Renal cortical epithelial cell (primary cell): ENCODE data around the gene KRTAP10-12. TPM values are rescaled to one million over a fixed set of nuclear protein-coding genes. Genes with fewer than 3 reads are reported as not detected.

Experiments used
- DNase-seq: peaks from one replicate; pipeline ENCODE4 v3.0.0-alpha.2; 2011; ENCODE audit warnings: low read depth
- total RNA-seq: library from RNA; depleted of rRNA; stranded (reverse); fragments of >200 nt; gene quantifications from 2 replicates; pipeline ENCODE4 v1.2.3, GENCODE V29; 2014

KRTAP10-12 gene
- total RNA-seq, 1 donor from 2014 or later, result not detected

DNA sequence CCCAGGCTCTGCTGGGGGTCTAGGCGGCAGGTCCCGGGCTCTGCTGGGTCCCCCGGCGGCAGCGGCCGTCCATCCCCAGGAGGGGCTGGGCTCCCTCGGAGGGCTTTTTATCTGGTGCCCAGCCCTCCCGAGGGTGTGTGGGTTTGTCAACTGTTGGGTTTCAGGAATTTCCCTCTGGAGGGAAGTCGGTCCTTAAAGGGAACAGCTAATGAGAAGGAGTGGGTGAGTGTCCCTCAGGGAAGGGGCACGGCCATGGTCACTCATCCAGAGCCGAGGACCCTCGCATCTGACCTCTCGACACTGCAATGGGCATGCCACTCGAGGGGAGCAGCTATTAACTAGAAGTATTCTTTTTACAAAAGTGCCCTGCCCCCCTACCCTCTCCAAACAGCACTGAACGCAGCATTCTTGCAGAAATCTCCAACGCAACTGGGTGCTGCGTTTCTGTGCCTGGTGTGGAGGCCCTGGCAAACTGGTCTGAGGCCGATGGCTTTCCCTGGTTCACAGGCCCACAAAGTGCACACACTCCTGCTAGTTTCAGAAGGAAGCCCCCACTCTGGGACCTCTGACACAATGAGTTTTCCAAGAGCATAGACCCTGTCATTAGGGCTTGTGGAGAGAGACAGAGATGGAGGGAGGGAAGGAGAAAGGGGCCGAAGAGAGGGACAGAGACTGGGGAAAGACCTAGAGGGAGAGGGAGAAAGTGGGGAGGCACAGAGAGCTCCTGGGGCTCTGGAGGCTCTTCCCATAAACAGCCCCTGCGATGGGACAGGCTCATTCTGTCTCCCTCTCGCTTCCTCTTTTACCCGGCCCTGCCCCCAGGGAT lies 15.4 kb downstream of the KRTAP10-12 start:
- DNase-seq, result no peak

DNA sequence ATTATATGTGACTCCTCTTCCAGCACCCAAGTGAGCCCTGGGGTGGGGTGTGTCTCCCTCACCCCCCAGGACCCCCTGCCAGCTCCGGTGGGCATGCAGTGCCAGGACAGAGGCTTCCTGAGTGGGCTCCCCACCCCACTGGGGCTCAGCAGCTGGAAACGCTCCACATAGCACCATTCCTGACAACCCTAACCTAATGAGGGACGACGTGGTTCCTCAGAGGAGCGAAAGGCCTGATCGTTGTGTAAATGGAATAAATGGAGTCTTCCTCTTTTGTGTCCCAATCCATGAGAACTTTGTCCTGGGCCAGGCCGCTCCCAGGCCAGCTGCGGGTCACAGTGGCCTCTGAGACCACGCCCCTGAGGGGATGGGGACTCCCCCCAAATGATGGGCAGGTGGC lies 16.2 kb downstream of the KRTAP10-12 start:
- no peak for DNase-seq

DNA sequence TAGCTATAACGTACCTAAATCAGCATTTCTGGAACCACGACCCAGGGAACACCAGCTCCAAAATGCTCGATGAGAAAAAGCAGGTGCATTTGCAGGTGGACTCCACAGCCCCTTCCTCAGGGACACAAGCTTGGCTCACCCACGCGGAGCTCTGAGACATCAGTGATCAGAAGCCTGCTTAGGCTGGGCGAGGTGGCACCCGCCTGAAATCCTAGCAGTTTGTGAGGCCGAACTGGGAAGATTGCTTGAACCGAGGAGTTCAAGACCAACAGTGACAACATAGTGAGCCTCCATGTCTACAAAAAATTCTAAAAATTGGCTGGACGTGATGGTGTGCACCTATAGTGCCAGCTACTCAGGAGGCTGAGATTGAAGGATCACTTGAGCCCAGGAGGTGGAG lies 16.9 kb downstream of the KRTAP10-12 start:
- no peak for DNase-seq

DNA sequence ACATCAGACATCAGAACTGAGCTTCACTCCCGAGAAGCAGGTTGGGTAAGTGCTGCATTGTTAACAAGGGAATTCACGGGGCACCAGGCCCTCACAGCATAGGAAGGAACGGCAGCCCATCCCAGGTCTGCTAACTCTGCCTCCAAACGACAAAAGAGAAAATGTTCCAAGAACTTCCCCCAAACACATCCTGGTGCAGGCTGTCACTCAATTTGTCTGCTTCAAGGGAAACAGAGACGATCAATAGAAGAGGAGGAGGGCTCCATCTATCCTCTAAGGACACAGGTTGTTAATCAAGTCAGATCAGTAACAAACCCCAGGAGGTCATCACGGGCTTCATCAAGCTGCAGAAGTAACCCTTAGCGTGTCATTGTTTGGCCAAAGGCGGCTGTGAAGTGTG lies 17.9 kb downstream of the KRTAP10-12 start:
- no peak for DNase-seq

DNA sequence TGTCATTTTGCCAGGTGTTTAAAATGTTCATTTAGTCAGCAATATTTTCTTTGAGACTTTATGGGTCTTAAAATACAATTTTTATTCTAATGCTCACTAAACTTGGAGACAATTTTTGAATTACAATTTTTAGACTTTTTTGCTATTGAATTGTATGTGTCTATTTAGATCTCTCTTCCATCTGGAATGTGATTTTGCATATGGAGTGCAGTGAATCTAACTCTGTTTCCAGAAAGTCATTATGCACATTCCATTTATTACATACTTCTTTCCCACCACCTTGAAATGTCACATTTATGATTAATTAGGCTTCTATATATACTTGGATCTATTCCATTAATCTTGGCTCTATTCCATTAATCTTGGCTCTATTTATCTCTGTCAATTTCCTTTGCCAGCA lies 20.0 kb downstream of the KRTAP10-12 start:
- no peak for DNase-seq

DNA sequence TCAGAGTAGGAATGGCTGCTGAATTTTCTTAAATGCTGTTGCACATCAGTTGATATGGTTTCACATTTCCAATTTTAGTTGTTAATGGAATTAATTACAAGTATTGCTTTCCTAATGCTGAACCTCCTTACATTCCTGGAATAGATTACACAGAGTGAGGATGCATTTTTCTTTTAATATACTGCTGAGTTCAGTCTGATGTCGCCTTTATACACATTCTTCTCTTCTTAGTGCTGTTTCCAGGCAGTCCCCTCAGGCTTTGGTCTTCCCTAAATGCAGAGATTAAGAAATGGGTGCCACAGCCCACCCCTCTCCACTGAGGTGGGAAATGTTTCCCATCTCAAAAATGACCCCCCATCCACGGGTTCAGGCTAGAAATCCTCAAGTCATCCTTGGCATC lies 21.1 kb downstream of the KRTAP10-12 start:
- DNase-seq, result no peak

DNA sequence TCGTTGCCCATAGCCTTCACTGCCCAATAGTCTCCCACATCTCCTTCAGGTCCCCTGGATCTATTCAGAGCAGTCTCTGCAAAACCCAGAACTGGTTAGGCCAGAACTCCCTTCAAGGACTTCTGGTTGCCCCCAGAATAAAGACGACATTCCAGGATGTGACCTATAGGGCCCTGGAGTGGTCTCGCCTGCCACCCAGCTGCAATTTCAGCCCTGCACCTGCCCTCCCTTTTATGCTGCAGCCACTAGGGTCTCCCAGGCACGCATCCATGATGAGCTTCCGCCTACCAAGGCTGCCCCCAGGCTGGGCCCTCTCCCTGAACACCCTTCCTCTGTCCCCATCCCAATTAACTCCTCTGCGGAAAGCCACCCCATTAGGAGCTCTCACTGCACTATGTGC lies 21.6 kb downstream of the KRTAP10-12 start:
- no peak for DNase-seq

DNA sequence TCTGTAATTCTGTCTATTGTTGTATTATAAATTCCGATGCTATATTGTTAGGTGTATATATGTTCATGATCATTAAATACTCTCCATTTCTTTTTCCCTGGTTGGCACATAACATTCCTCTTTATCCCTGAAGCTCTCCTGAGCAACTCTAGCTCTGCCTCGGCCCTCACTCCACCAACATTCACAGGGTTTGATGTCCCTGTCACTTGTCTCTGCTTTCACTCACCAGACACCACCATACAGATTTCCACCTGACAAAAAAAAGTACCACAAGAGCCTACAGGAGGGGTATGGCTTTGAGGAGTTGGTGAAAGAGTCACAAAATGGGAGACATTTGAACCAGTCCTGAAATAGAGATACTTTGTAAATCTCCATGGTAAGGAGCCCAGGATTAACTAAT lies 23.2 kb downstream of the KRTAP10-12 start:
- DNase-seq, result no peak

DNA sequence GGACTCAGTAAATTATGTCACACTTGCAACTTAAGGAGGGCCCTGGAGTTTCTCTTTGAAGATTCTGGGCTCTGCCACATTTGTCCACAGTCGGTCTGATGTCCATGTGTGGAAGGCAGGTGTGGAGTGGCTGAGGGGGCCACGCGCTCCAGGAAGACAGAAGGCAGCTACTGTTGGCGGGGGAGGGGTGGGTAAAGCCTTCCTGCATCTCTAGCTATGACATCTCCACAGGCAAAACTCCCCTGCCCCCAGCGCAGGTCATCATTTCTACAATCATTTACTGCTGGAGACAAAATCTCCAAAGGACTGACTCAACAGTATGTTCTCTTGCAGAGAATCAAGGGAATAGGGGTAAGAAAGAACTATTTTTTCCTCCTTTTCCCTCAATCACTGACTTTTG lies 25.8 kb downstream of the KRTAP10-12 start:
- no peak for DNase-seq

DNA sequence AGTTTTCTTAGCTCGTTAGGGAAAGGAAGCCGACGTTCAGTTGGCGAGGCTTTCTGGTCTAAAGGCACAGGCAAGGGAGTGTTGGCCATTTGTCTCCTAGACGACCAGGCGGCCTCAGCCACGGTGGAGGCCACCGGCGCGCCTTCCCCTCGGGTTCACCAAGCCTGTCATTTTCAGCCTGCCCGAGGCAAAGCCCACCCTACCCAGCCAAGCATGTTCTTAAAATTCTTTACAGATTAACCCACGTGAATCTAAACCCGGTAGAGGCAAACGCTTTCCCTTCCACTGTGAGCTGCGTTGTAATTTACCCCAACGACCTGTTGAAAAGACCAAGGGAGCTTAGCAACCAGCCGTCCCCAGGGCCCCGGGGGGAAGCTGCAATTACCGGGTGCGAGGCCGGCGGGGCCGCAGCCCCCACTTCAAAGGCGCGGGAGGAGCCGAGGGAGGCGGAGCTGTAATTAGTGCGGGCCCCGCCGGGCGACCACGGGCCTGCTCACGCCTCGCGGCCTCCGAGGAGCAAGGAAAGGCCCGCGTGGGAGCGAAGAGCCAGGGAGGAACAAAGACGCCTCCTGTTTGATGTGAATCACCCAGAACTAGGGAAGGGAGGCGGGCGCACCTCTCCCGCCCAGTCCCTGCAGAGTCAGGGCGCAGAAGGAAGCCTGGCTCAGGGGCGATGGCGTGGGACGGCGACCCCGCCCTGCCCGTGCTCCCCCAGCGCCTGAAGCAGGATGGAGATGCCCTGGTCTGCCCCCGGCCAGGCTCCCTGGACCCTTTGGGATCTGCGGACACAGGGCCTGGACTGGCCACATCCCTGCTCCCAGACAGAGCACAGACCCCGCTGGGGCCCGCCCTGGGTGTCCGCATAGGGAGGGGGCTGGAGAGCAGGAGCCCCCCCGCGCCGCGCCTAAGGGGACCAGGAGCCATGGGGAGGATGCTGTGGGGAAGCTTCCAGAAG lies 26.5 kb downstream of the KRTAP10-12 start:
- no peak for DNase-seq

DNA sequence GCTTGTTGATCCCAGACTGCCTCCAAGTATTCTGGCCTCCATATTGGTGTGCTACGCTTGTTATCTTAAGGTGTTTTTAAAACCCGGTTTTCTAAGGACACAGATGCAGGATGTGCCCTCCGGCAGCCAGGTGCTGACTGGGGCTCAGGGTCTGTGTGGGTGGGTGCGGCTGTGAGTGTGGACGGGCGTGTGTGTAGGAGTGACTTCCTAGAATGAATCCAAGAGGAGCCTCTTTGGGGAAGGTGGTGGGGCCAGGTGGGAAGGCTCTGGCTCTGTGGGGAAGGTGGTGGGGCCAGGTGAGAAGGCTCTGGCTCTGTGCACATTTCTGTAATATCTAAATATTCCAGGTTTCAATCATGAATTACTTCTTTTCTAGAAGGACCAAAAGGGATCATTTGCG lies 27.2 kb downstream of the KRTAP10-12 start:
- DNase-seq, result no peak

DNA sequence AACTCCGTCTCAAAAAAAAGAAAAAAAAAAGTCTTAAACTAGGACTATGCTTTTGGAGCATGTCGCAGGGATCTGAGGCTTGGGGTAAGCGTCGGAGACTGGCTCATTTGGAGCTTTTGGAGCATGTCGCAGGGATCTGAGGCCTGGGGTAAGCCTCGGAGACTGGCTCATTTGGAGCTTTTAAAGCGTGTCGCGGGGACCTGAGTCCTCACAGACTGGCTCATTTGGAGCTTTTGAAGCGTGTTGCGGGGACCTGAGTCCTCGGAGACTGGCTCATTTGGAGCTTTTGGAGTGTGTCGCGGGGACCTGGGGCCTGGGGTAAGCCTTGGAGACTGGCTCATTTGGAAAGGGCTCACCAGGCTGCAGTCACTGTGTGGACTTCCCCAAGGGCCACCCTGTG lies 28.0 kb downstream of the KRTAP10-12 start:
- no peak for DNase-seq

DNA sequence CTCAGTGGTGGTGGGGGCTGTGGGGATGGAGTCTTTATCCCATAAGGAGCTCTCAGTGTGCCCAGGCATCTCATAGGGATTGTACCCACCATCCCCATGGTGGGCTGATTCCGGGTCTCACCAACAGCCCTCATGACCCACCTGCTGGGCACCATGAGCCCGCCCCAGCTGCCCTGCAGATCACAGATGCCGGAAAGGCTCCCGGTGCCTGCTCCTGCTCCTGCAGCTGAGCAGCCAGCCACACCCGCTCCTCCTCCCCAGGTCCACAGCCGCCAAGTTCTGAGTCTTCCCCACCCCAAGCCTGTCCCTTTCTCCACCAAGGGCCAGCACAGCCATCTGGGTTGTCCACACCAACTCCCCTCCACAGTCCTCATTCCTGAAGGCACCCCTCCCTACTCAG lies 29.9 kb downstream of the KRTAP10-12 start:
- DNase-seq, result no peak

DNA sequence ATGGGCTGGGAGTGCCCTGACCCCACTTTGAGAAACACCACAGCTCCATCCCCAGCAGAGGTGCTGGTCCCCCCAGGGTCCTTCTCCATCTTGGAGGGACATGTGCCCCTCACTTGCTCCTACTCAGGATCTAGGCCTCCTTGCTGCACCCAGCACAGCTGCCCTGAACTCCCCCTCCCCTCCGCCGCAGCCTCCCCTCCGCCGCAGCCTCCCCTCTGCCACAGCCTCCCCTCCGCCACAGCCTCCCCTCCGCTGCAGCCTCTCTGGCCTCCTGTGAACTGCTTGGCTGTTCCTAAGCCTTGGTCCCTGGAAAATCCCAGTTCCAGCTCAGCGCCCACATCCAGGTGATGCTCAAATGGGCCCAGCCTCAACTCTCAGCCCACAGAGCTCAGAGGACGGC lies 30.3 kb downstream of the KRTAP10-12 start:
- no peak for DNase-seq

DNA sequence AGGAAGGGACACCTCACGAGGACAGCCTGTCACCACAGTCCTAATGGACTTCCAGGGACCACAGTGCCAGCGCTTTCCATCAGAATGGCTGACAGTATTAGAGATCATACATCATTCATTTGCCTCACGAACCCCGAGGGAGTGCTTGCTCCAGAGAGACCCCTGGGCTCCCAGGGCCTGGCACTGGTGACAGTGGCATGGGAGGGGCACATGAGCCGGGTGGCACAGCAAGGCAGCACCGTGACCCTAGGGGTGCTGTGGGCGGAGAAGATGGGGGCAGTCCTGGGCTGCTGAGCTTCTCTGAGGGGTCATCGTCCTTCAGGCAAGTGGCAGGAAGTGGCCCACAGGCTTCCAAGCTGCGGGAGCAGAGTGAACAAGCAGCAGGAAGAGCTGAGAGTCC lies 30.8 kb downstream of the KRTAP10-12 start:
- DNase-seq, result no peak

DNA sequence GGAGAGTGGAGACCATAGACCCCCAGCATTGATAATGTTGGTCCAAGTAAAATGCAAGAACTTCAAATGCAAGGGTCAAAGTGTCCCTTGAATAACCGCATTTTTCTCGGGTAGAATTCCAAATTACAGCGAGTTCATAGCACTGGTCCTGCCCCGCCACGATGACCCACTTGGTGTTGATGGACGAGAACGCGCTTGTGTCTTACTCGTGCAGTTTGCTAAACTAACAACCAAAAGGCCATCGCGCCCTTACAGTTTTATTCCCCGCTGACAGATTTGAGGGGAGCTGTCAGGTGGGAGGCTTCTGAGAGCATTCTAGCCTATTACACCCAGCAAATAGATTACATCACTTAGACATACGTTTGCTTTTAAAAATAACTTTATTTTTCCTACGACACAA lies 31.7 kb downstream of the KRTAP10-12 start:
- DNase-seq, result no peak

DNA sequence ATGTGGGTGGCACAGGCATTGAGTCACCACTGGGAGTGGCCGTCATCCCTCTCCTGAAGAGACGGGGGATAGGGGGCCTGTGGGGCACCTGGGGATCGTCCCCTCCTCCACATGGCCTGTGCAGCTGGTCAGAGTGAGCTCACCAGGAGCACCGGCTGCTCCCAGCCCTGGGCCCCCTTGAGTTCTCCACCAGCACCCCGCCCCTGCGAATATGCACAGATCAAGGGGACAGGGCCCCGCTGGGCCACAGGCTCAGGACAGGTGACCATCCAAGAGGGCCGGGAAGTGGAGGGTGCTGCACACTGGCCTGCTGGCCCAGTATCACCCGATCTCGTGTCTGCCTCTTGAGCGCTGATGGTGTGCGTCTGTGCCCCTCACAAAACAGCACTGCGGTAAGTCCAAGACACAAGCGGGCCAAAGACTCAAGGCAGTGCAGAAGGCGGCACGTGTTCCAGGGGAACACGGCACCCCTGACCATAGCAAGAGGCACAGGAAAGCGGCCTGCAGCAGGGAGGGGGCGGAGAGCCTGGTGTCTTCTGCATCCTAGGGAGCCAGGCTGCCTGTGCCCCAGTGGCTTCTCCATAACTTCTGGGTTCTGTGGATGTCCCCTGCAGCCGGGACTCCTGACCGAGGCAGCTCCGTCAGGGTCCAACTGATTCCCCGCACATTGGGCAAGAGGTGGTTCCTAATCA lies 32.5 kb downstream of the KRTAP10-12 start:
- no peak for DNase-seq

DNA sequence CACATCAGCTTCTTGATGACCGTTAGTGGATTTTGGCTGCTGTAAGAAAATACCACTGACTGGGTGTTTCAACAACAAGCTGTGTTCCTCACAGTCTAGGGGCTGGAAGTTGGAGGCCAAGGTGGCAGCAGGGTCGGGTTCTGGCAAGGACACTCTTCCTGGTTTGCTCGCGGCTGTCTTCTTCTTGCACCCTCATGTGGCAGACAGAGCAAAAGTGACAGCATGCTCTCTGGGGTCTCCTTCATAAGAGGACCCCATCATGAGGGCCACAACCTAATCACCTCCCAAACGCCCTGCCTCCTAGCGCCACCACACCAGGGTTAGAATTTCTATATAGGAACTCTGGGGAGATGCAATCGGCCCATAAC lies 33.0 kb downstream of the KRTAP10-12 start:
- DNase-seq, result no peak

DNA sequence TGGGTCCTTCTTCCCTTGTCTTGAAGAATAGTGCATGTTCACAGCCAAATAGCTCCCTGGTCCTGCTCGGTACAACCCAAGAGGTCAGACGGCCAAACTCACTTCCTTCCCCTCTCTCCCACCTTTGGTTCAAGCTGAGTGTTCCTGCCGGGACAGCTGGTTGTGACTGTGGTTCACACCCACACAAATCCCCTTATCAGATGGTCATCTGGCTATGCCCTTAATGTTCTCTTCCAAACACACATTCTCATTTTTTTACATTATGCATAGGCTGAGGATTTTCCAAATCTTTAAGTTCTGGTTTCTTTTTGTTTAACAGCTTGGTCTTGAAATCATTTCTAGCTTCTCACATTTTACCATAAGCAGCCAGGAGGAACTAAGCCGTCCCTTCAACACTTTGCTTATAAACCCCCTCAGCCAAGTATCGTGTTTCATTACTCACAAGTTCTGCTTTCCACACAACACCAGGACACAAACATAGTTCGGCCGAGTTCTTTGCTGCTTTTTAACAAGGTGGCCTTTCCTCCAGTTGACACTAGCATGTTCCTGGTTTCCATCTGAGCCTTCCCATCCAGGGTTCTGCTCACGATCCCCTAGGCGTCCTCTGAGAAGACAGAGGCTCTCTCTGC lies 34.1 kb downstream of the KRTAP10-12 start:
- DNase-seq, result no peak

DNA sequence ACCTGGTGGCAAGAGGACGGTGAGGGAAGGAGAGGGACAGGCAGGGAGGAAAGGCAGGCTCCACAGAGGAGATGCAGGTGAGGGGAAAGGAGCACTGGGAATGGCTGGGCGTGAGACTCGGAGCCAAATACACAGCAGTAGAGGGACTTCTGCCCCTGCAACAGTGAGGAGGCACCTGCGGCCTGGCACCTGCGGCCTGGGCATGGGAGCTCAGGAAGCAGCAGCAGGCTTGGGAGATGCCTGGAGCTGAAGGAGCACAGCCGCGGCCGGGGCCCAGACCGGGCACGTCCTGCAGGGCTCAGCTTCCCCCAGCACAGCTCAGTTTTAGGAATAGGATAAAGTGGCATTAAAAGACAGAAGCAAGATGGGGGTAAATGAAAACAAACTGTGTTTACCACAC lies 35.3 kb downstream of the KRTAP10-12 start:
- no peak for DNase-seq

DNA sequence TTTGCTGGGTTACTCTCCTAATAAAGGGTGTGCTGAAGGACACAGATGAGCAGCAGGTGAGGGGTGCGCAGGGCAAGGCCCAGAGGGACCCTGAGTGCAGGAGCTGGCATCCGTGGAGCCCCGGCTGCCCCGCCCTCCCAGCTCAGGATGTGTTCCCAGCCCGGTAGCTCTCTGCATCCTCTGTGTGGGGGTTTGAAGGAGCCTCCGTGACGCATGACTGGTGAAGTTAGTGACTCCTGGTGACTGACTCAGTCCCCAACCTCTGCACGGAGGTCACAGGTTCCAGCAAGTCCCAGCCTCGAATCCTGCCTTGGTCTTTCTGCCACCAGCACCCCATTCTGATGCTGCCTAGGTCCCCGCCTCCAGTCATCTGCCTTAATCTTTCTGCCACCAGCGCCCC lies 36.0 kb downstream of the KRTAP10-12 start:
- DNase-seq, result no peak
